Upper lobe of left lung (tissue), 4 donors: ENCODE measurements around the gene DARS1.

Source experiments
- POLR2A ChIP-seq, 4 donors: fragments of 450-650 bp; IDR thresholded peaks; one replicate each; pipeline ENCODE4 v1.5.1; 2016 to 2017; ENCODE audit warnings: antibody characterized with exemption in 4 of 4, mild to moderate bottlenecking in 2 of 4
- TF ChIP-seq, protein P1 (sequence below), 6 experiments: fragments of 450-650 bp in 4 of 6; fragments of 200-600 bp in 2 of 6; sonication (generic) in 2 of 6; IDR thresholded peaks; one replicate each; pipeline ENCODE4 v1.5.1; 2016 to 2019; ENCODE audit warnings: antibody characterized with exemption in 6 of 6

DNA sequence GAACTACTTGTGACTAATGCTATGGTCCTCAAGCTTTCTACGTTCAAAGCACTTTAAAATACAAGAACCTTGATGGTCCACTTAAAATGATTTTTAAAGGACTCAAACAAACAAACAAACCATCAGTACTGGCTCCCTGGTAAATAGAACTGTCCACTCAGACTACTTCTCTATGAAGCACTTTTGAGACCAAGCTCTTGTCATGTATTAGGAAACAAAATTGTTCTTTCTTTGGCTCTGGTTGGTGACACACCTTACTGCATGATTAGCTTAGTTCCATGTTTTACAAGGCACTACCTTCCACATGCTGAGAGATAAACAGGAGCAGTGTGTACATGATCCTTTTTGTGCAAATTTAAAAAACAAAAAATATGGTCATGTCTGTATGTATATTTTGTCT is 19.7 kb downstream of the DARS1 start:
- TF ChIP-seq, protein P1, sequence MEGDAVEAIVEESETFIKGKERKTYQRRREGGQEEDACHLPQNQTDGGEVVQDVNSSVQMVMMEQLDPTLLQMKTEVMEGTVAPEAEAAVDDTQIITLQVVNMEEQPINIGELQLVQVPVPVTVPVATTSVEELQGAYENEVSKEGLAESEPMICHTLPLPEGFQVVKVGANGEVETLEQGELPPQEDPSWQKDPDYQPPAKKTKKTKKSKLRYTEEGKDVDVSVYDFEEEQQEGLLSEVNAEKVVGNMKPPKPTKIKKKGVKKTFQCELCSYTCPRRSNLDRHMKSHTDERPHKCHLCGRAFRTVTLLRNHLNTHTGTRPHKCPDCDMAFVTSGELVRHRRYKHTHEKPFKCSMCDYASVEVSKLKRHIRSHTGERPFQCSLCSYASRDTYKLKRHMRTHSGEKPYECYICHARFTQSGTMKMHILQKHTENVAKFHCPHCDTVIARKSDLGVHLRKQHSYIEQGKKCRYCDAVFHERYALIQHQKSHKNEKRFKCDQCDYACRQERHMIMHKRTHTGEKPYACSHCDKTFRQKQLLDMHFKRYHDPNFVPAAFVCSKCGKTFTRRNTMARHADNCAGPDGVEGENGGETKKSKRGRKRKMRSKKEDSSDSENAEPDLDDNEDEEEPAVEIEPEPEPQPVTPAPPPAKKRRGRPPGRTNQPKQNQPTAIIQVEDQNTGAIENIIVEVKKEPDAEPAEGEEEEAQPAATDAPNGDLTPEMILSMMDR (IDR thresholded peaks at IDR 0.05), result no peak
- no peak for TF ChIP-seq POLR2A (IDR thresholded peaks at IDR 0.05)
